IMR-90 (cell line): ENCODE data around the gene STEAP3. TPM values are rescaled to one million over a fixed set of nuclear protein-coding genes. Genes with fewer than 3 reads are reported as not detected.

Experiments used
- ATAC-seq: fragments of 200-7000 bp; cut with Tn5 transposase; 2 replicates; pipeline ENCODE4 v1.9.1; 2020; ENCODE audit warnings: low read depth, mild to moderate bottlenecking, moderate library complexity
- BruUV-seq: library from RNA; stranded (reverse); fragments of 400-500 nt; replicated peaks from 2 replicates; lab custom pipeline; 2021; lab: Mats Ljungman, UMichigan
- CTCF ChIA-PET: fragments of 300-600 bp; formaldehyde crosslinking; extraction: SDS; loops from one replicate; lab custom pipeline; 2021; ENCODE audit warnings: antibody characterized with exemption; lab: Yijun Ruan, JAX
- POLR2A ChIA-PET: fragments of 300-600 bp; sonication (Branson Sonifier 250); formaldehyde crosslinking; loops from one replicate; lab custom pipeline; 2022; ENCODE audit warnings: antibody characterized with exemption; ENCODE audit not compliant: unreplicated experiment; lab: Charles Lee
- DNase-seq: peaks from one replicate; pipeline ENCODE4 v3.0.0; 2013
- H2AFZ ChIP-seq: replicated peaks from 2 replicates; pipeline ENCODE3; 2013; ENCODE audit warnings: low read length, mild to moderate bottlenecking; ENCODE audit not compliant: poor library complexity
- H2AK5ac ChIP-seq: 2 replicates; pipeline ENCODE4 v1.6.1; 2013; ENCODE audit warnings: low read depth, low read length, inconsistent platforms
- H2AK9ac ChIP-seq: replicated peaks from 2 replicates; pipeline ENCODE3; 2013; ENCODE audit warnings: mild to moderate bottlenecking, low read depth, low read length, moderate library complexity; ENCODE audit not compliant: poor library complexity
- H2BK120ac ChIP-seq: 2 replicates; pipeline ENCODE4 v1.6.1; 2013; ENCODE audit warnings: low read depth, low read length, inconsistent platforms
- H2BK15ac ChIP-seq: 3 replicates; pipeline ENCODE4 v1.6.1; 2013; ENCODE audit warnings: low read depth, low read length, inconsistent platforms
- H2BK20ac ChIP-seq: 2 replicates; pipeline ENCODE4 v1.6.1; 2013; ENCODE audit warnings: low read depth, mild to moderate bottlenecking, inconsistent platforms, low read length, moderate library complexity
- H2BK5ac ChIP-seq: 2 replicates; pipeline ENCODE4 v1.6.1; 2013; ENCODE audit warnings: mild to moderate bottlenecking, low read depth, low read length, inconsistent platforms; ENCODE audit not compliant: poor library complexity, severe bottlenecking
- H3K14ac ChIP-seq: replicated peaks from 2 replicates; pipeline ENCODE4 v1.6.1; 2013; ENCODE audit warnings: low read depth, low read length, inconsistent platforms
- H3K18ac ChIP-seq: 2 replicates; pipeline ENCODE4 v1.6.1; 2013; ENCODE audit warnings: low read depth, low read length, control low read depth
- H3K23ac ChIP-seq: 2 replicates; pipeline ENCODE4 v1.6.1; 2013; ENCODE audit warnings: low read depth, low read length, inconsistent platforms
- H3K27ac ChIP-seq: 2 replicates; pipeline ENCODE4 v1.5.1; 2013; ENCODE audit warnings: mild to moderate bottlenecking, control low read depth, low read length; ENCODE audit not compliant: insufficient read depth
- H3K27me3 ChIP-seq: 2 replicates; pipeline ENCODE4 v1.6.1; 2013; ENCODE audit warnings: low read length; ENCODE audit not compliant: control insufficient read depth, insufficient read depth
- H3K36me3 ChIP-seq: 2 replicates; pipeline ENCODE4 v1.6.1; 2013; ENCODE audit warnings: low read length, mixed read lengths; ENCODE audit not compliant: control insufficient read depth, insufficient read depth
- H3K4ac ChIP-seq: 2 replicates; pipeline ENCODE4 v1.6.1; 2013; ENCODE audit warnings: low read depth, low read length, inconsistent platforms
- H3K4me1 ChIP-seq: 2 replicates; pipeline ENCODE4 v1.6.1; 2013; ENCODE audit warnings: low read length, mixed read lengths; ENCODE audit not compliant: control insufficient read depth, insufficient read depth
- H3K4me2 ChIP-seq: 2 replicates; pipeline ENCODE4 v1.6.1; 2013; ENCODE audit warnings: low read depth, mild to moderate bottlenecking, control low read depth, low read length, moderate library complexity
- H3K4me3 ChIP-seq: 2 replicates; pipeline ENCODE4 v1.5.1; 2013; ENCODE audit warnings: low read depth, mild to moderate bottlenecking, control low read depth, low read length, moderate library complexity; ENCODE audit not compliant: insufficient read depth
- H3K56ac ChIP-seq: 2 replicates; pipeline ENCODE4 v1.6.1; 2013; ENCODE audit warnings: low read length, inconsistent platforms; ENCODE audit not compliant: insufficient read depth; ENCODE audit errors: extremely low read depth
- H3K79me1 ChIP-seq, 2 experiments: 2 replicates each; pipeline ENCODE4 v1.6.1; 2013; ENCODE audit warnings: low read length in 2 of 2, inconsistent platforms in 1 of 2, low read depth in 1 of 2
- H3K9ac ChIP-seq: 2 replicates; pipeline ENCODE4 v1.6.1; 2013; ENCODE audit warnings: low read depth, low read length, control low read depth
- H3K9me1 ChIP-seq: 2 replicates; pipeline ENCODE4 v1.6.1; 2013; ENCODE audit warnings: low read length, inconsistent platforms; ENCODE audit not compliant: insufficient read depth
- H3K9me3 ChIP-seq: 2 replicates; pipeline ENCODE4 v1.6.1; 2013; ENCODE audit warnings: low read length; ENCODE audit not compliant: control insufficient read depth, insufficient read depth
- H4K20me1 ChIP-seq: 2 replicates; pipeline ENCODE4 v1.6.1; 2013; ENCODE audit warnings: low read length, inconsistent platforms; ENCODE audit not compliant: insufficient read depth
- H4K5ac ChIP-seq: 2 replicates; pipeline ENCODE4 v1.6.1; 2013; ENCODE audit warnings: mild to moderate bottlenecking, low read depth, low read length, control low read depth
- H4K8ac ChIP-seq, 2 experiments: 2 replicates each; pipeline ENCODE4 v1.6.1; 2013; ENCODE audit warnings: low read depth in 2 of 2, low read length in 2 of 2, control low read depth in 1 of 2, inconsistent platforms in 1 of 2
- H4K91ac ChIP-seq: 2 replicates; pipeline ENCODE4 v1.6.1; 2013; ENCODE audit warnings: low read depth, low read length, inconsistent platforms; ENCODE audit not compliant: insufficient read depth
- BHLHE40 ChIP-seq: fragments of 150-350 bp; IDR thresholded peaks from 2 replicates; pipeline ENCODE4 v1.6.1; 2016; ENCODE audit warnings: mild to moderate bottlenecking, low read depth, low read length
- CEBPB ChIP-seq: IDR thresholded peaks from 2 replicates; pipeline ENCODE4 v1.6.1; 2012; ENCODE audit warnings: low read depth, low read length, improper control_type of control experiment
- CHD1 ChIP-seq: IDR thresholded peaks from 2 replicates; pipeline ENCODE4 v1.6.1; 2012; ENCODE audit warnings: low read depth, low read length, improper control_type of control experiment
- CTCF ChIP-seq: conservative IDR thresholded peaks from 2 replicates; pipeline ENCODE4 v1.5.1; 2012; ENCODE audit warnings: mild to moderate bottlenecking, low read depth, low read length, improper control_type of control experiment
- ELK1 ChIP-seq: fragments of 150-350 bp; IDR thresholded peaks from 2 replicates; pipeline ENCODE4 v1.6.1; 2016; ENCODE audit warnings: low read depth, mild to moderate bottlenecking, low read length, moderate library complexity, borderline replicate concordance
- FOS ChIP-seq: fragments of 150-350 bp; IDR thresholded peaks from 2 replicates; pipeline ENCODE4 v1.6.1; 2016; ENCODE audit warnings: low read depth, low read length
- MAFK ChIP-seq: IDR thresholded peaks from 2 replicates; pipeline ENCODE4 v1.6.1; 2012; ENCODE audit warnings: low read depth, low read length, improper control_type of control experiment
- NFE2L2 ChIP-seq: fragments of 150-350 bp; IDR thresholded peaks from 2 replicates; pipeline ENCODE4 v1.6.1; 2016; ENCODE audit warnings: low read depth, mild to moderate bottlenecking, low read length
- RCOR1 ChIP-seq: IDR thresholded peaks from 2 replicates; pipeline ENCODE4 v1.6.1; 2012; ENCODE audit warnings: mild to moderate bottlenecking, low read length, improper control_type of control experiment; ENCODE audit not compliant: insufficient replicate concordance
- RFX5 ChIP-seq: IDR thresholded peaks from 2 replicates; pipeline ENCODE4 v1.8.0; 2012; ENCODE audit warnings: low read depth, mild to moderate bottlenecking, low read length, moderate library complexity
- SMC3 ChIP-seq: fragments of 150-350 bp; IDR thresholded peaks from 2 replicates; pipeline ENCODE4 v1.6.1; 2016; ENCODE audit warnings: low read depth, mild to moderate bottlenecking, antibody characterized with exemption, low read length, moderate library complexity
- WGBS, 2 experiments: methylation state at CpG; one replicate each; pipeline versions ENCODE4 v1.1.5 to v1.1.7; 2013; ENCODE audit warnings: missing lambda C conversion rate in 2 of 2; ENCODE audit not compliant: insufficient read length in 1 of 2; ENCODE audit errors: extremely low coverage in 2 of 2; 5-methylcytosine and 5-hydroxymethylcytosine counted together
- dilution Hi-C: fragments of 300-500 bp; cut with HindIII; formaldehyde crosslinking; loops from one replicate; pipeline ENCODE4 v1.14.3; 2018; ENCODE audit warnings: low sequenced_read_pairs; ENCODE audit not compliant: unreplicated experiment
- in situ Hi-C: fragments of 300-500 bp; cut with MboI; formaldehyde crosslinking; loops from 3 replicates; pipeline ENCODE4 v1.14.3; 2019; ENCODE audit warnings: low sequenced_read_pairs, inconsistent platforms, mixed read lengths
- intact Hi-C: fragments of 100-400 bp; cut with micrococcal nuclease; formaldehyde crosslinking; loops from 2 replicates; pipeline ENCODE4 v1.10.0; 2022
- polyA plus RNA-seq, 3 experiments: library from polyadenylated mRNA; depleted of rRNA; stranded (reverse); fragments of >200 nt; gene quantifications; 2 replicates each; pipeline ENCODE4 v1.2.3, GENCODE V29; 2012; ENCODE audit warnings: low replicate concordance in 1 of 3
- total RNA-seq: library from RNA; depleted of rRNA; stranded (reverse); fragments of >200 nt; gene quantifications from 2 replicates; pipeline ENCODE4 v1.2.3, GENCODE V29; 2012

STEAP3 gene
- total and polyA plus RNA-seq, 2 of the 4 experiments (the other 2 are of a cell fraction), result 19.4 to 43.9 TPM

GRCh38 chr2:119249855-119250717 is 26.5 kb downstream of the STEAP3 start (continued):
- no peak for TF ChIP-seq CHD1
- TF ChIP-seq CEBPB, result no peak

DNA sequence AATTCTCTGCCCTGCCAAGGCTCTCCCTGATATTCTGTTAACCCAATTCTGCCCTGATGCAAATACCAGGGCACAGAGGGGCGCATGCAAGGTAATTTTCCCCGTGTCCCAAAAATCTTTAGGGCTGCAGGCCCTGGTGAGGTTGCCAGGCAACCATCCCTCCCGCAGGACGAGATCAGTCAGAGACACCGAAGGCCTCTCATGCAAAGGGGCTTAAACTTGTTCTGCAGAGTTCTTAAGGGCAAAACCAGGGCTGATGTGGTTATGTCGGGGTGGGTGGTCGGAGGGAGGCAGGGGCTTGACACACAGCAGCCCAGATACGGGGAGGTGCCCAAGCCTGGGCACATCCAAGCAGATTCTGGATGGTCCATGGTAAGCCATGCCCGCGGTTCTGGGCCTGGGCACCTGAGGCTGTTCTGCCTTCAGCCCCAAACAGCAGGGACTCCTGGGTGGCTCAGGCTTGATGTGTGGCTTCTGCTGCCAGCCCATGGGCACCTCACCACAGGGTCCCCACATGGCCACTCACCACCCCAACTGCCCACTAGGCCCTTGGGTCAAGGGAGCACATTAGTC is 27.2 kb downstream of the STEAP3 start:
- Histone ChIP-seq H3K9ac (no peak overlapping the region), H3K4me3 (no peak overlapping the region), H3K14ac (no peak overlapping the region), H3K9me3 (peaks cover under 1% of the 10 kb centered on the region; the same call in 1 of the 2 replicates), H4K91ac (no peak overlapping the region), H3K4me2 (no peak overlapping the region), H2BK5ac (no peak overlapping the region), H3K36me3 (peaks cover 1% of the 10 kb centered on the region; the same call in 1 of the 2 replicates), H4K20me1 (peaks cover 8% of the 10 kb centered on the region; the same call in 1 of the 2 replicates), H3K23ac (no peak overlapping the region), H2BK20ac (no peak overlapping the region), H3K4ac (no peak overlapping the region; the same call in 1 of the 2 replicates), H2AK5ac (0 out of 2 replicates have a peak overlapping the region, but pooled peaks have one; percentile 6), H3K79me1 (peaks cover 0 to 31% of the 10 kb centered on the region in 2 experiments; a peak in 2 of 4 replicates), H3K4me1 (peaks cover 32% of the 10 kb centered on the region), H4K8ac (no peak overlapping the region), H2BK15ac (no peak overlapping the region), H3K56ac (no peak overlapping the region), H4K5ac (no peak overlapping the region), H3K27me3 (no peaks in the 10 kb centered on the region), H2BK120ac (no peak overlapping the region), H2AFZ (no peak overlapping the region), H3K27ac (no peak overlapping the region), H3K9me1 (peaks cover 43% of the 10 kb centered on the region), H2AK9ac (no peak overlapping the region), H3K18ac (no peak overlapping the region)
- ChIA-PET CTCF (no interaction called here), POLR2A (no interaction called here)
- dilution Hi-C loops (no loop called here), in situ Hi-C loops (loop anchor here (25.0 kb wide), 1 partner anchor 89 kb away; the partner anchor contains the start of gene C1QL2), intact Hi-C loops (no loop called here)
- TF ChIP-seq RCOR1, result no peak
- no peak for TF ChIP-seq NFE2L2
- no peak for TF ChIP-seq FOS
- TF ChIP-seq CTCF, result no peak
- no peak for TF ChIP-seq RFX5
- TF ChIP-seq BHLHE40, result no peak
- no peak for TF ChIP-seq MAFK
- TF ChIP-seq ELK1, result no peak
- TF ChIP-seq SMC3, result no peak
- TF ChIP-seq CEBPB, result no peak
- no peak for ATAC-seq
- BruUV-seq, result no TSS peak
- DNase-seq, result no peak
- WGBS, 2 experiments, result 60% methylated on average over 2 of the region's 10 CpGs; no CpG with 5 or more reads in 1 of the 2 experiments
